HG02840 (cell line): ENCODE data around the gene GPR85.
"Not testable (repeated sequence)": the region's sequence is repeated elsewhere in the genome, so short reads cannot be mapped to it uniquely, and the experiment has no call there.

Experiments
- ATAC-seq: cut with Tn5 transposase; IDR thresholded peaks from one replicate; pipeline ENCODE4 v1.9.1; 2021; ENCODE audit warnings: mild to moderate bottlenecking, moderate library complexity, moderate number of reproducible peaks; ENCODE audit not compliant: unreplicated experiment, low FRiP score

Gene GPR85, protein sequence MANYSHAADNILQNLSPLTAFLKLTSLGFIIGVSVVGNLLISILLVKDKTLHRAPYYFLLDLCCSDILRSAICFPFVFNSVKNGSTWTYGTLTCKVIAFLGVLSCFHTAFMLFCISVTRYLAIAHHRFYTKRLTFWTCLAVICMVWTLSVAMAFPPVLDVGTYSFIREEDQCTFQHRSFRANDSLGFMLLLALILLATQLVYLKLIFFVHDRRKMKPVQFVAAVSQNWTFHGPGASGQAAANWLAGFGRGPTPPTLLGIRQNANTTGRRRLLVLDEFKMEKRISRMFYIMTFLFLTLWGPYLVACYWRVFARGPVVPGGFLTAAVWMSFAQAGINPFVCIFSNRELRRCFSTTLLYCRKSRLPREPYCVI

DNA sequence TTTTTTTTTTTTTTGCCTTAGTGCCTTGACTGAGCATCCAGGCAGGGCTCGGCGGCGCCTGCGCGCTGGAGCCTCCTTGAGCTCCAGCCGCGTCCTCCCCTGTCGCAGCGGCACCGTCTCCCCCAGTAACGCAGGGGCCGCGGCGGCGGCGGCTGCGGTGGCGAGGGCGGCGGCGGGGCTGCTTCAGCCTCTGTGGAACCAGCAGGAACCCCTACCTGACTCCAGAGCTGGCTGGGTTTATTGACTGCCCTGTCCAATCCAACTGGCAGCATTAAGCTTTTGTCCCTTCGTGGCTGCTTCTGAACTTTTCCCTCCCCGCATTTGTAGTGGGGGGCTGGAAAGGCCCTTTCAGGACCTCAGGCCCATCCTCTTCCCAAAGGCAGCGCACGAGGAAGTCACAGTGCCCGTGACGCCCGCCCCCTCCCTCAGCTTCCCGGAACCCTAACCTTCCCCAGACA is at the start of gene GPR85:
GPR85 (minus strand) TSS at position 397 of the 458 bp plus-strand sequence. CDS start 2,106 bp downstream, outside the sequence.
- peak; percentile 65 for ATAC-seq

DNA sequence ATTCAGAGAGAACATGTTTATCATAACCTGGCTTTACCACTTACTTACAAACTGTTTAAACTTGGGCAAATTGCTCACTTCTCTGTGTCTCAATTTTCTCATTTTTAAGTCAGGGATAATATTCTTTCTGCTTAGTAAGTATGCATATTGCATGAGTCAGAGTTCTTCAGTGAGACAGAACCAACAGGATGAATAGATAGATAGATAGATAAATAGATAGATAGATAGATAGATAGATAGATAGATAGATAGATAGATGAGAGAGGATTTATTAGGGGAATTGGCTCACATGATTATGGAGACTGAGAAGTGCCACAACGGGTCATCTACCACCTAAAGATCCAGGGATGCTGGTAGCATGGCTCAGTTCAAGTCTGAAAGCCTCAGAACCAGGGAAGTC is 47.4 kb upstream of the GPR85 start:
- no peak for ATAC-seq

GRCh38 chr7:113131367-113131766 is 44.7 kb upstream of the GPR85 start:
- ATAC-seq, result no peak

GRCh38 chr7:113128031-113128430 is 41.4 kb upstream of the GPR85 start:
- ATAC-seq, result no peak

- no peak for ATAC-seq
Observed at GRCh38 chr7:113125728-113126127, 39.1 kb upstream of the GPR85 start.

- no peak for ATAC-seq
Observed at GRCh38 chr7:113122744-113123143, 36.1 kb upstream of the GPR85 start.

GRCh38 chr7:113120647-113121046 is 34.0 kb upstream of the GPR85 start:
- ATAC-seq, result no peak

DNA sequence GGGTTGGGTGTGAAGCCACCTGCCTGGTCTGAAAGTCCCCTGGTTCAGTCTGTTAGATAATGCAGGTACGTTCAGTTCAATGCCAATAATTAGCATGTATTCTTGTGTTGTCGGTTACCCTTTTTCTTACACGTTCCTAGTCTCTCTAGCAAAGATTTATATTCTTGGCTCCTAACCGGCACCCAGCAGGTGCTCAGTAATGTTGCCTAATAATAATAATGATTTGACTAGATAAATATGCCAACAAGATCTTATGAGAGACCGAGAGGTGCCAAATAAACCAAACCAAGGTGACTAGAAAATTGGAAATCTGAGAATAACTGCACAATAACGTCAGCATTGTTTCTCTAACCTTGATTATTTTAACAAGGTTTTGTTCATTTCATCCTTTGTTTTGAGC is 32.8 kb upstream of the GPR85 start:
- ATAC-seq, result no peak

DNA sequence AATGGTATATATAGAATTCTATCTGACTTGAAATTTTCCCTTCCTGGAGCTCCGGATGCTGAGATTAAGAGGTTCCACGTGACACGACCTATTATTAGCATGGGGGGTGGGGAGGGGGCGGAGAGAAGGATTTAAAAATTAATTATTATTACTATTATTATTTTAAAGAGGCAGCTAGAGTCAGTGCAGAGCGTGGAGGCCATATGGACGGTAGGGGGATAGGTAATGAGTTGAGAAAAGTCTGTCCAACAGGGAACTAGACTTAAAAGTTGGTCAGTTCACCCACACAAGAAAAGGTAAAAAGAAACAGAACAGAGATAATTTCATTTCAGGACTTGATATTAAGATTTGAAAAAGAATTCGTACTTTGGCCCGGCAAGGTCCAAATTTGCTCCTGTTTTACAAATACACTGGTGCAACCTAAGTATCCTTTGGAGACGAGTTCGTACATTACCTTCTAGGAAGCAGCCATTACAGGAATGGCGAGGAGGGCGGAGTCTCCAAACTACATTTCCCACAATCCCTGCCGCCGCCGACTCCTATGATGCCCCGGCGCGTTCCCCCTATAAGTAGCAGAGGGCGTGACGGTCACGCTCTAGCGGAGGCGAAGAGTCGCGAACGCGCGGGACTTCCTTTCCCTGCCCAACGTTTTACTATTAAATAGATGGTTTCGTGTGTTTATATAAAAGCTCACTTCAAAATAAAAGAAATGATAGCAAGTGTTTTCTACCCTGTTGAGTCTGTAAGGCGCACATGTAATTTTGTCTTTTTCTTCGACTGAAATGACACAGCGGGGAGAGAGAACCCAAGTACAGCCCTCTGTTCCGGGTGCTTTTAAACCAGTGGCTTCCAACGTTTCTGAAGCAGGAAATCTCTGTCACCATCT is 31.7 kb upstream of the GPR85 start, which contains the start of gene SMIM30:
SMIM30 (minus strand) TSS at position 481 of the 886 bp plus-strand sequence. CDS start 976 bp downstream, outside the sequence.
- peak; percentile 100 for ATAC-seq

GRCh38 chr7:113117374-113117774 is 30.7 kb upstream of the GPR85 start:
- not testable (repeated sequence) for ATAC-seq

- no peak for ATAC-seq
Observed at GRCh38 chr7:113113912-113114311, 27.3 kb upstream of the GPR85 start.

DNA sequence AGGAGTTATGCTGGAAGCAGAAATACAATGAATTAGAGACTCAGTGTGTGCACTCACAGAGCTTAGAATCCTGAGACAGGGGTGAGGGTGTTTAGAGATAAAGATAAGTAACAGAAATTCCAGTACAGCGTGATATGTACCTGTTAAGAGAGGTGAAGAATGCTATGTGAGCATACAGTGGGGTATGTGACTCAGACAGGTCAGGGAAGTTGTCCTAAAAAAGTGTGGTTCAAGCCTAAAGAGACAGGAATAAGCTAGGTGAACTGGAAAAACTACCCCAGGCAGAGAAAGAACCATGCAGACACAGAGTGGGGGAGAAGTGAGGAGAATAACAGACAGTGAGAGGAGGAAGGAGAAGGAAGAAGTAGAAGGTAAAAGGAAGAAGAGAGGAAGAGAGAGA is 23.1 kb upstream of the GPR85 start:
- ATAC-seq, result no peak

DNA sequence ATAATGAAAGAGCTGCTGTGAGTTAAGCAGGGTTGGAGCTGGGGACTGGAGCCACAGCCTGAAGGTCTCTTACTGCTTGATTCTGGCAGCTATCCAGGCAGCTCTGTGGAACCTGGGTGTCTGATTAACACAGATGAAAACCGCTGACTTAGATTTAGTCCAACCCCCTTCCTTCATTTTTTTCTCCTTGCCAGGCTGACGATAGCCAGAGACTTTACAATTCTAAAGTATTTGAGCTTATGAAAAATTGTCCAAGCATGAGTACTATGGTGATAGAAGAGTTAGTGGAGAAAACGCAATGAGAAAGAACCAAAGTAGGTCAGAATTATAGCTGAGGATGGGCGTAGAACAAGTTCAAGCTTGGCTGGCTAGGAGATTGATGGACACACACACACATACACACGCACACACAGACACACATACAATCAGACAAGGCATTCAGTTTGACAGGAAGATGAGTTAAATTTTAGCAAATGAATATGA is 13.5 kb upstream of the GPR85 start:
- ATAC-seq, result no peak

GRCh38 chr7:113099284-113099919 is 12.8 kb upstream of the GPR85 start:
- no peak for ATAC-seq

DNA sequence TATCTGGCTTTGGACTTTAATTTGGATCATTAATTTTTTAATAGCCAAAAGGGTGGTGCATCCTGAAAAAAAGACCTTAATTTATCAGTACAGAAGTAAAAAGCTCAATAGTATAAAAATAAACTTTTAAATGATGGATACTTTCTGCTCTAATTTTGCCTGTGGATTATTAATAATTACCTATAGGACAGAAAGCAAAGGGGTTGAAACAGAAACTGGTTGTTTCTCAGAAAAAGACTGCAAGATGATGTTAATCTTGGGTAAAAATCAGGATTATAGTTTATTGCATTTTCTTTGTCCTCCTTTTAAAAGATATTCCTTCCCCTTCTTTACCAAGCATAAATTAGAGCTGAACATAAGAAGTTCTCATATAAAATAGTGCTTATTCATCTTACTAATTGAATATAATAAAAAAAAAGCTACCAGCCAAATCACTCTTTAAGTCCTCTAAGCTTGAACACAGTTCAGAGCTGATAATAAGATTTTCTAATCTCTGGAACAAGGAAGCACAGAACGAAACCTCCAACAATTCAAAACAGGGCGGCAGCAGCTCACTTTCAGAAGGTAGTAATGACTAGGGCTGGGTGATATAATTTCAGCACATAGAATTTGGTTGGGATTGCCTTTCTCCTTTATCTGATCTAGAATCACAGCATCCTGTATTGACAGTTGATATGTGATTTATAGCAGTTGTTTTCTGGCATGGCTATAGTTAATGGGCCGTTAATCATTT is 8.1 kb upstream of the GPR85 start:
- ATAC-seq, result no peak

GRCh38 chr7:113093561-113093960 is 6.9 kb upstream of the GPR85 start:
- ATAC-seq, result no peak

DNA sequence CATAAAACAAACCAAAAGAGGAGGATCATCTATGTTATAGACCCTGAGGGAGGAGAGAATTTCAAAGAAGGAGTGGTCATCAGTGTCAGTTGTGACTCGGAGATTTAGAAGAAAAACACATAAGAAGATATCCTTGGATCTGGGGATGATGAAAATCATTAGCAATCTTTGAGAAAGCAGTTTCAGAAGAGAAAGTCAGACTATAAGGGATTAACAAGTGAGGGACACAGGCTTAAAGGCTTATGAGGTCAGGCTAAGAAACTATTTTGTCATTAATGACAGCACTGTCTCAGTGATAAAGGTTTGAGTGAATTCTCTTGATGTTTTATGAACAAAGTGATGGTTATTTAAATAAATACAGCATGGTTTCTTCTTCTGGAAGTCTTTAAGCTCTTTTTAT is 6.1 kb upstream of the GPR85 start:
- no peak for ATAC-seq

DNA sequence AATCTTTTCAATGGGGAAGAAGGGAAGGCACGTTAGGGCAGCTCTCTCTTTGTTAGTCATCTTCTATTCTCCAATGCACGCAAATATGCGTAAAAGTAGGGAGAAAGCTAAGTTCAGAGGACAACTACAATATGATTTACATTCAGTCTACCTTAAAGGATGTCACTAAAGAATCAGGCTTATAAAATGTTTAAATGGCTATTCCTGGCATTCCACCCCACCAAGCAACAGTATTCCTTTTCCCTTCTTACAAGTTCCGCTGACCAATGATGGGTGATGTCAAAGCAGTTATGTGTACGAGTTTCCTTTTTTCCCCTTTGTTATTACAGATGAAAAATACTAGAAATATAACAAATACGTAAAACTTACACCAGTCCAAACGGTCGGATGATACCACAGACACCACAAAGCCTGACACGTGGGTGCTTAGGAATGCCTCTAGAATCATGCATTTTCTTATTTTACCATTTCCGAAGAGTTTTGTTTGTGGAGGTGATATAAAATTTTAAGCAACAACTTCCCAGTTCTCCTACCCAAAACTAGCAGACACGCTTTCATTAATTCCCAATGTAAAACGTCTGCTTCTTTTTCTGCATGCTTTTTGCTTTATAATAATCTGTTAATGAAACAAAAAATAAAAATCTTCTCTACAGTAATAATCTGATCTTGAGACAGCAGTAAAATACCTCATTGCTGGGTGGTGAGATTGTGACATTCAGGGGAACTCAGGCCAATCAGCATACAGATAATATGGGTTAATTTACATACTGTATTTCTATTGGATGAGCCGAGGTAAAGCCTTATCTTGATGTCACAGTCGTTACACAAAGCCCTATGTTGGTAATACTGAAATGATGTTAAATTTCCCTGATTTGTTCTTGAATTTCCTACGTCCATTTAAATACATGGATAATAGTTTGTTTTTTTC is 708 bp upstream of the GPR85 start:
- ATAC-seq, result no peak
